ENCODE measurements around the gene TBC1D25. TPM values are rescaled to one million over a fixed set of nuclear protein-coding genes. Genes with fewer than 3 reads are reported as not detected.

Gene TBC1D25
- total and polyA plus RNA-seq, 2 experiments from 2014 or later, result 1.9 to 4.5 TPM

GRCh38 chrX:48516987-48517386 is 22.5 kb upstream of the TBC1D25 start:
- Histone ChIP-seq H3K4me1 (ENCODE audit: insufficient read depth) (no peaks in the 10 kb centered on the region), H2AFZ (no peak overlapping the region), H4K20me1 (replicated peaks; ENCODE audit: insufficient read depth) (no peaks in the 10 kb centered on the region), H3F3A (replicated peaks; ENCODE audit: low read depth) (no peaks in the 10 kb centered on the region), H3K36me3 (ENCODE audit: insufficient read depth) (no peaks in the 10 kb centered on the region), H3K9me2 (ENCODE audit: insufficient read depth) (no peaks in the 10 kb centered on the region), H3K27ac (ENCODE audit: low read depth) (no peak overlapping the region), H3K4me3 (no peak overlapping the region), H3K27me3 (ENCODE audit: insufficient read depth) (no peaks in the 10 kb centered on the region), H3K79me2 (replicated peaks; ENCODE audit: insufficient read depth) (no peaks in the 10 kb centered on the region), H3K4me2 (no peak overlapping the region)
- peaks cover 10% of the 10 kb centered on the region; the same call in 2 of the 3 replicates for H3K36me3 Mint-ChIP-seq (ENCODE audit: low read depth)
- H3K4me1 Mint-ChIP-seq, result peaks cover 6% of the 10 kb centered on the region; the same call in 2 of the 3 replicates
- no peak for TF ChIP-seq ZNF114 (CRISPR knock-in tag; IDR thresholded peaks at IDR 0.05)
- TF ChIP-seq ZNF462 (CRISPR knock-in tag; IDR thresholded peaks at IDR 0.05), result no peak
- no peak for TF ChIP-seq POLR2AphosphoS5 (IDR thresholded peaks at IDR 0.05; ENCODE audit: low read depth)
- no peak for TF ChIP-seq ETS1 (IDR thresholded peaks at IDR 0.05)
- TF ChIP-seq EZH2phosphoT487 (IDR thresholded peaks at IDR 0.05; ENCODE audit: unreplicated experiment), result no peak
- no peak for TF ChIP-seq REST (IDR thresholded peaks at IDR 0.05; ENCODE audit: unreplicated experiment)
- TF ChIP-seq EZH2 (IDR thresholded peaks at IDR 0.05; ENCODE audit: low read depth, unreplicated experiment), result no peak
- TF ChIP-seq JUNB (IDR thresholded peaks at IDR 0.05; ENCODE audit: unreplicated experiment), result no peak
- TF ChIP-seq STAT1 (IDR thresholded peaks at IDR 0.05; ENCODE audit: unreplicated experiment), result no peak
- TF ChIP-seq NANOG (IDR thresholded peaks at IDR 0.05; ENCODE audit: borderline replicate concordance), result no peak
- TF ChIP-seq CTCF (conservative IDR thresholded peaks at IDR 0.05; ENCODE audit: low read depth in 2 of 2), result no peak
- TF ChIP-seq ZNF331 (CRISPR knock-in tag; IDR thresholded peaks at IDR 0.05; ENCODE audit: low read depth), result no peak
- TF ChIP-seq CREB1 (CRISPR knock-in tag; IDR thresholded peaks at IDR 0.05; ENCODE audit: low read depth), result no peak
- no peak overlapping the region for H3K4me3 Mint-ChIP-seq
- ATAC-seq, result no peak
- no peak overlapping the region for H3K27ac Mint-ChIP-seq
- DNase-seq (ENCODE audit: low spot score), result no peak
- no peaks in the 10 kb centered on the region for H3K9me3 Mint-ChIP-seq
- peaks cover 8% of the 10 kb centered on the region for H3K27me3 Mint-ChIP-seq (ENCODE audit: insufficient read depth, low read depth, poor library complexity)

Measured in GM23338 (cell line).